Activated CD4-positive, alpha-beta memory T cell treated with anti-CD3 and anti-CD28 coated beads for 36 hours (primary cell): ENCODE data around the gene AFF2. TPM values are rescaled to one million over a fixed set of nuclear protein-coding genes. Genes with fewer than 3 reads are reported as not detected.

Experiments used
- CTCF ChIA-PET: fragments of 350-600 bp; sonication (Branson Sonifier 250); formaldehyde crosslinking; loops from one replicate; lab custom pipeline; 2021; ENCODE audit warnings: antibody characterized with exemption, inconsistent platforms; lab: Charles Lee
- POLR2A ChIA-PET: fragments of 350-600 bp; sonication (Branson Sonifier 250); formaldehyde crosslinking; loops from one replicate; lab custom pipeline; 2021; ENCODE audit warnings: antibody characterized with exemption; lab: Charles Lee
- DNase-seq: peaks from one replicate; pipeline ENCODE4 v3.0.0-alpha.2; 2020
- H3K27ac Mint-ChIP-seq: one replicate; pipeline ENCODE4 v1.8.0; 2021; ENCODE audit warnings: mixed read lengths
- H3K27me3 Mint-ChIP-seq: one replicate; pipeline ENCODE4 v1.8.0; 2021; ENCODE audit warnings: mixed read lengths
- H3K36me3 Mint-ChIP-seq: one replicate; pipeline ENCODE4 v1.8.0; 2021; ENCODE audit warnings: mixed read lengths
- H3K4me1 Mint-ChIP-seq: one replicate; pipeline ENCODE4 v1.8.0; 2021; ENCODE audit warnings: low read depth, mixed read lengths
- H3K4me3 Mint-ChIP-seq: one replicate; pipeline ENCODE4 v1.8.0; 2021; ENCODE audit warnings: mild to moderate bottlenecking, mixed read lengths
- H3K9me3 Mint-ChIP-seq: one replicate; pipeline ENCODE4 v1.8.0; 2021; ENCODE audit warnings: mixed read lengths
- intact Hi-C: fragments of 100-400 bp; cut with micrococcal nuclease; formaldehyde crosslinking; loops from one replicate; pipeline ENCODE4 v1.15.1; 2023
- total RNA-seq, 2 experiments: library from RNA; stranded (reverse); gene quantifications; one replicate each; pipeline ENCODE4 v1.2.3, GENCODE V29; 2021

Gene AFF2
- total RNA-seq, 2 experiments from 2014 or later: 0.36 to 0.45 TPM

GRCh38 chrX:148599404-148599803 lies 99.0 kb downstream of the AFF2 start:
- peaks cover 2% of the 10 kb centered on the region for H3K4me1 Mint-ChIP-seq
- ChIA-PET POLR2A (no interaction called here), CTCF (no interaction called here)
- no peaks in the 10 kb centered on the region for H3K36me3 Mint-ChIP-seq
- DNase-seq: no peak
- no peak overlapping the region for H3K4me3 Mint-ChIP-seq
- no peaks in the 10 kb centered on the region for H3K9me3 Mint-ChIP-seq
- intact Hi-C loops: no loop called here
- peaks cover 1% of the 10 kb centered on the region for H3K27me3 Mint-ChIP-seq
- no peak overlapping the region for H3K27ac Mint-ChIP-seq

GRCh38 chrX:148600131-148600530 lies 99.7 kb downstream of the AFF2 start:
- CTCF ChIA-PET: no interaction called here
- intact Hi-C loops: no loop called here

GRCh38 chrX:148600581-148600980 lies 100.2 kb downstream of the AFF2 start:
- no peaks in the 10 kb centered on the region for H3K9me3 Mint-ChIP-seq
- intact Hi-C loops: no loop called here
- H3K27ac Mint-ChIP-seq: no peak overlapping the region
- no peak overlapping the region for H3K4me3 Mint-ChIP-seq
- ChIA-PET CTCF (no interaction called here), POLR2A (no interaction called here)
- no peak for DNase-seq
- H3K4me1 Mint-ChIP-seq: peaks cover 2% of the 10 kb centered on the region
- H3K36me3 Mint-ChIP-seq: no peaks in the 10 kb centered on the region
- peaks cover 1% of the 10 kb centered on the region for H3K27me3 Mint-ChIP-seq

More at GRCh38 chrX:148600131-148600530, 99.7 kb downstream of the AFF2 start:
- H3K27me3 Mint-ChIP-seq: peaks cover 1% of the 10 kb centered on the region
- no peak overlapping the region for H3K4me3 Mint-ChIP-seq
- POLR2A ChIA-PET: no interaction called here
- no peak overlapping the region for H3K27ac Mint-ChIP-seq
- H3K9me3 Mint-ChIP-seq: no peaks in the 10 kb centered on the region
- peaks cover 2% of the 10 kb centered on the region for H3K4me1 Mint-ChIP-seq
- H3K36me3 Mint-ChIP-seq: no peaks in the 10 kb centered on the region
- no peak for DNase-seq

DNA sequence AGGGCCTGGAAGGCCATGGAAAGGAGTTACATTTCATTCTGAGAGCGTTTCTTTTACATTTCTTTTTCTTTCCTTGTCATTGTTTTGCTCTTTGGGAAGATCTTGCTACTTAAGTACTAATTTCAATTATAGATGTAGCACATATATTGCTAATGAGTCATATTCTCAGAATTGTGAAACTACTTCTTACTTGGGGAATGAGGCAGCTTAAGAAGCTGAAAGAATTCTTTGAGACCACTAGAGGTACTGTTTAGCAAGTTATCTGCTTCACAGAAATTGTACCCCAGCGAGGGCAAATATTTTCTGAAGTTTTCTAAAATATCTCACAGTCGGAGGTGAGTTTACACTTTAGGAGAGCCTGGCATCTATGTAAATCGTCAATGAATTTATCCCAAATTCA lies 100.6 kb downstream of the AFF2 start:
- H3K27ac Mint-ChIP-seq: no peak overlapping the region
- DNase-seq: no peak
- no peaks in the 10 kb centered on the region for H3K36me3 Mint-ChIP-seq
- H3K9me3 Mint-ChIP-seq: no peaks in the 10 kb centered on the region
- peaks cover 2% of the 10 kb centered on the region for H3K4me1 Mint-ChIP-seq
- POLR2A ChIA-PET: no interaction called here
- peaks cover 1% of the 10 kb centered on the region for H3K27me3 Mint-ChIP-seq
- intact Hi-C loops: no loop called here
- H3K4me3 Mint-ChIP-seq: no peak overlapping the region
- CTCF ChIA-PET: no interaction called here

DNA sequence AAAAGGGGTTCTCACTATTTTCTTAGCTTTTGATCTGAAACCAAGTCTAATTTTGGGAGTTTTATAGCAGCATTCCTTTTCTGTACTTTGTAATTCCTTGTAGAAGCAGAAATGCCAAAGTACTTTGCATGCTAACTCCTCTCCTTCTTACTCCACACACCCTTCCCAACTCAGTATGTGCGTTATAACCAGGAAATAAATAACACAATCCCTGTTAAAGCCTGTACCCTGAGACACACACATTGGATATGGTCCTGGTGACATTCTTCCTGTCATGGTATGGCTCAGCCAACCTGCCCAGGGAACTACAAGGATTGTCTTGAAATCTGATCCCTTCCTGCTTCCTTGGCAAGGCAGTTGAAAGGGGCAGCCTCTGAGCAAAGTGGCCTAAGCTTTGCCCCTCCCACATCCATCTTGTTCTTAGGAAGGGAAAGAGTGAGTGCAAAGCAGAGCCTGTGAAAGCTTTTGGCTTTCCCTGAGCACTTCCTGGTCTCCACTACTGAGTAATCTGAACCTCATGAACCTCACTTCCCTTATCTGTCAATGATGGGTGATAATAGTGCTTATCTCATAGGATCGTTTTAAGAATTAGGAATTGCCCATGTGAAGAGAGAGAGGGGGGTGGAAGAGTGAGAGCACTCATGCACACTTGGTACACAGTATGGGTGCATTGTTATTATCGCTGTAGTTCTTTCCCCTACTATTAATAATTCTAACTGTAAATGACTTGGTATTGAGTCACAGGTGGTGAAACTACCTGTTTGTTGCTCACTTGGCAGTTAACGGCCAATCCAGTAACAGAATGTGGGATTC lies 109.3 kb downstream of the AFF2 start:
- H3K4me3 Mint-ChIP-seq: no peak overlapping the region
- POLR2A ChIA-PET: no interaction called here
- H3K27ac Mint-ChIP-seq: no peak overlapping the region

GRCh38 chrX:148610328-148610698 lies 109.9 kb downstream of the AFF2 start:
- Mint-ChIP-seq H3K4me3 (no peak overlapping the region), H3K4me1 (peaks cover 13% of the 10 kb centered on the region), H3K9me3 (peaks cover 7% of the 10 kb centered on the region), H3K27ac (no peak overlapping the region), H3K36me3 (peaks cover 2% of the 10 kb centered on the region), H3K27me3 (no peaks in the 10 kb centered on the region)
- ChIA-PET CTCF (no interaction called here), POLR2A (no interaction called here)
- intact Hi-C loops: no loop called here
- DNase-seq: no peak

More for the DNA sequence above, 109.3 kb downstream of the AFF2 start:
- H3K9me3 Mint-ChIP-seq: peaks cover 7% of the 10 kb centered on the region
- DNase-seq: peak; percentile 7
- H3K36me3 Mint-ChIP-seq: peaks cover 2% of the 10 kb centered on the region
- no peaks in the 10 kb centered on the region for H3K27me3 Mint-ChIP-seq
- peaks cover 13% of the 10 kb centered on the region for H3K4me1 Mint-ChIP-seq
- CTCF ChIA-PET: no interaction called here
- intact Hi-C loops: no loop called here

DNA sequence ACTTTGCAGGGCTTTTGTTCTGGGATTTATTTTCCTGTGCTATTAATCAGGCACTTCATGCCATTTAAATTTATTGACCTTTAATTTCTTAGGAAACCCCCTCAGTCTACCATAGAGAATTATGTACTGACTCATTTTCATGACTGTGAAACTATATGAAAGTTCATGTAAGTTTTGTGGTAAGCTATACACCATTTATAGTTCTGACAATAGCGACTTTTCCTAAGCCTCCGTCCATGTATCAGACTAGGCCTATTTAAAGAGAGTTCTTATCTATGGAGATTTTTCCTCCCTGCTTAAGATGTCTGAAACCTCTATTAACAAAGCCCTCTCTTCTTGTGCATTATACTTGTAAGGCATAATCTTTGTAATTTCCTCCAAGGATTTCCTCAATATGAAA lies 111.6 kb downstream of the AFF2 start:
- DNase-seq: no peak
- Mint-ChIP-seq H3K36me3 (peaks cover 2% of the 10 kb centered on the region), H3K27me3 (no peaks in the 10 kb centered on the region), H3K9me3 (peaks cover 5% of the 10 kb centered on the region), H3K27ac (no peak overlapping the region), H3K4me3 (no peak overlapping the region), H3K4me1 (peaks cover 13% of the 10 kb centered on the region)
- POLR2A ChIA-PET: no interaction called here
- intact Hi-C loops: no loop called here
- CTCF ChIA-PET: no interaction called here

- peaks cover 13% of the 10 kb centered on the region for H3K4me1 Mint-ChIP-seq
- no peaks in the 10 kb centered on the region for H3K36me3 Mint-ChIP-seq
- H3K27me3 Mint-ChIP-seq: no peaks in the 10 kb centered on the region
- intact Hi-C loops: no loop called here
- CTCF ChIA-PET: no interaction called here
- peaks cover under 1% of the 10 kb centered on the region for H3K9me3 Mint-ChIP-seq
- DNase-seq: no peak
- H3K4me3 Mint-ChIP-seq: no peak overlapping the region
- POLR2A ChIA-PET: no interaction called here
- H3K27ac Mint-ChIP-seq: no peak overlapping the region
Observed at GRCh38 chrX:148612431-148612830, 112.0 kb downstream of the AFF2 start.

GRCh38 chrX:148613636-148614035 lies 113.2 kb downstream of the AFF2 start:
- intact Hi-C loops: no loop called here
- CTCF ChIA-PET: no interaction called here
- no peak overlapping the region for H3K4me3 Mint-ChIP-seq
- no peaks in the 10 kb centered on the region for H3K36me3 Mint-ChIP-seq
- H3K27me3 Mint-ChIP-seq: no peaks in the 10 kb centered on the region
- no peak for DNase-seq
- POLR2A ChIA-PET: no interaction called here
- H3K27ac Mint-ChIP-seq: no peak overlapping the region
- no peaks in the 10 kb centered on the region for H3K9me3 Mint-ChIP-seq
- peaks cover 13% of the 10 kb centered on the region for H3K4me1 Mint-ChIP-seq

DNA sequence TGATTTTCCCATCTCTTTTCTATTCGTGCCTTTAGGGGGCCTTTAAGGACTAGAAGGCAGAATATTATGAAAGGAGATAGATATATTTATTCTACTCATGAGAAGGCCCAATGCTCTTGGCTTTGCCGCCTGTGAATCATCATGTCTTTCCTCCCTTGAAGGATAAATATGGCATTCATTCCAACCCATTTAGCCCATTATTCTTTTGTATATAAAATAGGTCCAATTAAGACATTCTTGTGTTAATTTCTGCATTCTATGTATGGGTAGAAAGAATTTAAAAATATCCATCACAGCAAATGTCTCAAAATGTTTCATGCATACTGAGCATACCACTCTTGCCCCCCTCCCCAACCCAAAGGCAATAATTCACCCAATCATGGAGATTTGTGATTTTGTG lies 115.1 kb downstream of the AFF2 start:
- no peaks in the 10 kb centered on the region for H3K36me3 Mint-ChIP-seq
- H3K4me3 Mint-ChIP-seq: no peak overlapping the region
- CTCF ChIA-PET: no interaction called here
- no peak overlapping the region for H3K27ac Mint-ChIP-seq
- peaks cover 11% of the 10 kb centered on the region for H3K4me1 Mint-ChIP-seq
- intact Hi-C loops: no loop called here
- POLR2A ChIA-PET: no interaction called here
- H3K27me3 Mint-ChIP-seq: no peaks in the 10 kb centered on the region
- DNase-seq: no peak
- H3K9me3 Mint-ChIP-seq: no peaks in the 10 kb centered on the region

DNA sequence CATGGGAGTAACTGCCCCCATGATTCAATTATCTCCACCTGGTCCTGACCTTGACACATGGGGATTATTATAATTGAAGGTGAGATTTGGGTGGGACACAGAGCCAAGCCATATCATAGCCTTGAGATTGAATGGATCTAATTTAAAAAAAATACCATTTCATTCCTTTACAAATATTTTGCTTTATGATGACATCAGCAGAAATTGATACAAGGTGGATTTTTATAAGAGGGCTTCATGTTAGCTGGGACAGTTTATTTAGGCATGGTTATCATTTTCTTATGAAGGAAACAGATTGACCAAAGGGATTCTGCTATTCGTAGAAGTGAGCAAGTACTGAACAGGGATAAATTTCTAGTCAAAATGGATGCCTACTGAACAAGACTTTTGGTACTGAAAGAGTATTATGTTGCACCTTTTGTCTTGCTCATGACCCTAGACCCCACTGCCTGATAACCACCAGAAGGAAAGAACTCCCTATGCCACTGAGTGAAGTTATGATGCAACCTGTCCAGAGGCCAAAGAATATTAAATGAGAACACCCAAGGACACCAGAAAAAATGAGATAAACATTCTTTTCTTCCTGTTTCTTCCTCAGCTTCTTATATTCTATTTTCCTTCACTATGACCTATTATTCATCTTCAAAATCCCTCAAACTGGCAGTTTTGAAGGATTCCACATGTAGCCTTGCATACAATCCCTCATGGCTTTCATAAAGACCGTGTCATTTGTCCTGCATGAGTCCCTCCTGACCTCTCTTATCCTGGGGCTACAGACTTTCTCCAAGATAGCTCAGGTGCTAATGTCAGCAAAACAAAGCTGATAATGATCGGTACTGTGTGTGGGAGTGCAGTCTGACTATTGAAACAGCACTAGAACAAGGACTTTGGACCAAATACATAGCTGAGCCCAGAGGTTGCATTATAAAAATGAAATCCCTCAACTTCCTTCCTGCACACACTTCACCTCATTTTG lies 118.3 kb downstream of the AFF2 start:
- POLR2A ChIA-PET: no interaction called here
- H3K27ac Mint-ChIP-seq: no peak overlapping the region
- no peaks in the 10 kb centered on the region for H3K4me1 Mint-ChIP-seq
- CTCF ChIA-PET: no interaction called here
- no peaks in the 10 kb centered on the region for H3K27me3 Mint-ChIP-seq
- no peak overlapping the region for H3K4me3 Mint-ChIP-seq
- no peaks in the 10 kb centered on the region for H3K9me3 Mint-ChIP-seq
- intact Hi-C loops: no loop called here
- no peaks in the 10 kb centered on the region for H3K36me3 Mint-ChIP-seq
- no peak for DNase-seq

DNA sequence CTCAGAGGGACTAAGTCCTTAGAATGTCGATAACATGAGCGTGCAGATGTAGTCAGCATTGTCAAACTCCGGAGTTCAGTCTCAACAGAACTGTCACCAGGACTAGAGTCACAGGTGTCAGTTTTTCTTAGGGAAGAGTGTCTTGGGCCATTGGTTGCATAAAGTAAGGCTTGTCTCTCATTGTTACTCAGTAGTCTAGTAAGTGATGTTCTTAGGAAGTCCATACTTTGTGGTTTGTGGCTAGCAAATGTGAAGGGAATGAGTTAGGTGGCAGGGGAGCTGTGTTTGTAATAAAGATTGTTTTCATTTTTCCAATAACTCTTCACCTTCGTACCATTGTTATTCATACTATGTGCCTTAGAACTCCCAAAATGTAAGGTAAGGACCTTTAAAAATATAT lies 119.6 kb downstream of the AFF2 start:
- H3K4me3 Mint-ChIP-seq: no peak overlapping the region
- intact Hi-C loops: no loop called here
- H3K27ac Mint-ChIP-seq: no peak overlapping the region
- DNase-seq: no peak
- no peaks in the 10 kb centered on the region for H3K27me3 Mint-ChIP-seq
- no peaks in the 10 kb centered on the region for H3K36me3 Mint-ChIP-seq
- H3K9me3 Mint-ChIP-seq: no peaks in the 10 kb centered on the region
- CTCF ChIA-PET: no interaction called here
- POLR2A ChIA-PET: no interaction called here
- H3K4me1 Mint-ChIP-seq: no peaks in the 10 kb centered on the region
